GM12891 (cell line): ENCODE data around the gene ZBTB45.

ENCODE experiments used
- POLR2A ChIP-seq: IDR thresholded peaks from 2 replicates; pipeline ENCODE4 v1.6.1; 2011; ENCODE audit warnings: low read depth, low read length, control low read depth
- POLR2AphosphoS5 ChIP-seq: IDR thresholded peaks from 2 replicates; pipeline ENCODE4 v1.6.1; 2011; ENCODE audit warnings: low read depth, low read length, control low read depth
- POU2F2 ChIP-seq: IDR thresholded peaks from 2 replicates; pipeline ENCODE4 v1.6.1; 2011; ENCODE audit warnings: low read depth, mild to moderate bottlenecking, control low read depth, low read length, moderate library complexity

GRCh38 chr19:58553799-58554493, 34.3 kb upstream of the ZBTB45 start:
- no peak for TF ChIP-seq POLR2A
- TF ChIP-seq POLR2AphosphoS5, result peak; percentile 21; the same call in 1 of the 2 replicates
- no peak for TF ChIP-seq POU2F2
